Activated naive CD4-positive, alpha-beta T cell treated with anti-CD3 and anti-CD28 coated beads, Interleukin-2, amount 10 ng/mL, durations not matched to agents 7 days and 5 days (primary cell): ENCODE data around the gene UBAP1L.
"Not testable (repeated sequence)": the region's sequence is repeated elsewhere in the genome, so short reads cannot be mapped to it uniquely, and the experiment has no call there.

Experiments
- CTCF ChIA-PET: fragments of 350-600 bp; sonication (Branson Sonifier 250); formaldehyde crosslinking; loops from one replicate; lab custom pipeline; 2021; ENCODE audit warnings: antibody characterized with exemption; lab: Charles Lee
- DNase-seq: peaks from one replicate; pipeline ENCODE4 v3.0.0-alpha.2; 2020
- H3K27ac Mint-ChIP-seq: one replicate; pipeline ENCODE4 v1.8.0; 2021; ENCODE audit warnings: mild to moderate bottlenecking, moderate library complexity, mixed read lengths
- H3K27me3 Mint-ChIP-seq: one replicate; pipeline ENCODE4 v1.8.0; 2021; ENCODE audit warnings: mild to moderate bottlenecking, mixed read lengths
- H3K36me3 Mint-ChIP-seq: one replicate; pipeline ENCODE4 v1.8.0; 2021; ENCODE audit warnings: mixed read lengths
- H3K4me1 Mint-ChIP-seq: one replicate; pipeline ENCODE4 v1.8.0; 2021; ENCODE audit warnings: mixed read lengths
- H3K4me3 Mint-ChIP-seq: one replicate; pipeline ENCODE4 v1.8.0; 2021; ENCODE audit warnings: mild to moderate bottlenecking, moderate library complexity, mixed read lengths
- H3K9me3 Mint-ChIP-seq: one replicate; pipeline ENCODE4 v1.8.0; 2021; ENCODE audit warnings: mixed read lengths

UBAP1L gene

DNA sequence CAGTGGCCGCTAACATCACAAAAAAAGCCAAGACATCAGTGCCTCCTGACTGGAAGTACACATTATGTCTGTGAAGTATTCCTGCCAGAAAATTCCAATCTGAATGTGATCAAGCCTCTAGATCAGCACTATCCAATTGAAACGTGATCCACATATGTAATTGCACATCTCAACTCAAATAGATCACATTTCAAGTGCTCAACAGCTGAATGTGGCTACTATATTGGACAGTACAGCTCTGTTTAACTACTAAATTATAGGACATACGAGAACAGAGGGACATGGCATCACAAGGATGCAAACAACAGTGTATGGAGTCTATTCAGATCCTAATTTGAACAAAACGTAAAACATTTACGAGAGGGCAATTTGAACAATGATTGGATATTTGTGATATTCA, 542 bp upstream of the UBAP1L start:
- CTCF ChIA-PET: interaction anchor here (0.7 kb wide), 1 partner anchor 92 kb away, joined by 3 read pairs; no protein-coding TSS in a partner anchor
- no peak overlapping the region for H3K4me3 Mint-ChIP-seq
- no peaks in the 10 kb centered on the region for H3K9me3 Mint-ChIP-seq
- no peaks in the 10 kb centered on the region for H3K4me1 Mint-ChIP-seq
- no peaks in the 10 kb centered on the region for H3K27me3 Mint-ChIP-seq
- H3K27ac Mint-ChIP-seq: no peak overlapping the region
- DNase-seq: no peak
- peaks cover 44% of the 10 kb centered on the region for H3K36me3 Mint-ChIP-seq

DNA sequence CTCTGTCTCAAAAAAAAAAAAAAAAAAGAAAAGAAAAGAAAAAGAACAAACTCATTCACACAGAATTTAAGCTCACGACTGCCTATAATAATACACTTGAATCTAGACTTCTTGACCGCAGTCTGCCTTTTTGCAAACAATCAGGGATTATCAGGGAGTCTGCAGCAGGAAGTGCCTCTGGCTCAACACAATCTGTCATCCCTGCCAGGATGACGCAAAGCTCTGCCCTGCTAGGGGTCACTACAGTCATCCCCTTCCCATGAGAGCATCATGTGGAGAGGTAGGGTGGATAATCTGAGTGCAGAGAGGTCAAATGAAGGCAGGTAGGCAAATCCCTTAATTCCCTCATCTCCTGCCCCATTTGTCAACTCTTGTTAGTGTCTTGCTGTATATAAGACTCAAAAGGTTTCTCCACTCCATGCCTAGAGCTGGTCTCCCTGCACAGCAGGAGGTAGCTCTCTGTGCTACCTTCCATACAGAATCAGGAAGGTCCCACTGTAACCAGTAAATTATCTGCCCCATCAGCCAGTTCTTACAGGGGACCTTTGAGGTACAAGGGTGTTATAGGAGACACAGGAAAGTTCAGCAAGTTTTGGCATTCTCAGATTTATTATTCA, 4.2 kb downstream of the UBAP1L start:
- no peak for DNase-seq
- H3K36me3 Mint-ChIP-seq: peaks cover 23% of the 10 kb centered on the region
- CTCF ChIA-PET: interaction anchor here (1.0 kb wide), 1 partner anchor 9 kb away, joined by 3 read pairs; no protein-coding TSS in a partner anchor
- no peaks in the 10 kb centered on the region for H3K27me3 Mint-ChIP-seq
- H3K27ac Mint-ChIP-seq: no peak overlapping the region
- H3K4me3 Mint-ChIP-seq: no peak overlapping the region
- H3K9me3 Mint-ChIP-seq: no peaks in the 10 kb centered on the region
- H3K4me1 Mint-ChIP-seq: no peaks in the 10 kb centered on the region

DNA sequence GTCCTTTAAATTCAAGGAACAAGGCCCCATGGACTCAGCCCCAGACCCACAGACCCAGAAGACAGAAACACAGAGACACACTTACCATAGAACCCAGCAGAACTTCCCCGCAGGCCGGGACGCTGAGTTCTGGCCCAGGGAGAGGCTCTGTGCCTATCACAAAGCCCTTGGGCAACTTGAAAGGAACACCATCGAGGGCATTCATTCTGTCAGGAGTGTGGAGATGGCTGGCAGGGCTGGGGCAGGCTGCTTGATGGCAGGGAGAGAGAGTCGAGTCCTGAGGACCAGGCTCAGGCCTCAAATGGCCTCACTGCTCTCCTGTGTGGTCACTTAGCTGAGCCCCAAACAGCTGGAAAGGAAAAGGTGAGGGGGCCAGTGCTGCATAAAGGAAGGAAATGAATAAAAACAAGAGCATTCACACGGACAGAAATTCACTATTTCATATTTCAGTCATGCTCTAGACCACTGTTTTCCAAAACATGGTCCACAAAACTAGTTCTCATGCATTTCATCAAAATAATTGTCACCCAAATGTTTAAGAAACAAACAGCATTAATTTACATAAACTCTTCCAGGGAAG, 8.9 kb downstream of the UBAP1L start:
- CTCF ChIA-PET: no interaction called here
- no peak overlapping the region for H3K27ac Mint-ChIP-seq
- DNase-seq: no peak
- H3K36me3 Mint-ChIP-seq: peaks cover 14% of the 10 kb centered on the region
- H3K27me3 Mint-ChIP-seq: no peaks in the 10 kb centered on the region
- H3K9me3 Mint-ChIP-seq: no peaks in the 10 kb centered on the region
- no peaks in the 10 kb centered on the region for H3K4me1 Mint-ChIP-seq
- H3K4me3 Mint-ChIP-seq: no peak overlapping the region

GRCh38 chr15:65105038-65105437, 10.0 kb downstream of the UBAP1L start:
- H3K36me3 Mint-ChIP-seq: peaks cover 11% of the 10 kb centered on the region
- CTCF ChIA-PET: no interaction called here

GRCh38 chr15:65102912-65103311, 12.1 kb downstream of the UBAP1L start:
- no peak for DNase-seq
- H3K36me3 Mint-ChIP-seq: peaks cover 14% of the 10 kb centered on the region
- H3K27me3 Mint-ChIP-seq: no peaks in the 10 kb centered on the region
- no peak overlapping the region for H3K4me3 Mint-ChIP-seq
- H3K4me1 Mint-ChIP-seq: no peaks in the 10 kb centered on the region
- CTCF ChIA-PET: interaction anchor here (0.7 to 1.1 kb wide), 6 partner anchors 10 to 195 kb away, joined by 3 to 4 read pairs (median 3); no protein-coding TSS in a partner anchor
- H3K9me3 Mint-ChIP-seq: no peaks in the 10 kb centered on the region
- H3K27ac Mint-ChIP-seq: no peak overlapping the region

More at GRCh38 chr15:65105038-65105437, 10.0 kb downstream of the UBAP1L start:
- no peaks in the 10 kb centered on the region for H3K9me3 Mint-ChIP-seq
- DNase-seq: no peak
- H3K27me3 Mint-ChIP-seq: no peaks in the 10 kb centered on the region
- no peaks in the 10 kb centered on the region for H3K4me1 Mint-ChIP-seq
- H3K4me3 Mint-ChIP-seq: no peak overlapping the region
- no peak overlapping the region for H3K27ac Mint-ChIP-seq

DNA sequence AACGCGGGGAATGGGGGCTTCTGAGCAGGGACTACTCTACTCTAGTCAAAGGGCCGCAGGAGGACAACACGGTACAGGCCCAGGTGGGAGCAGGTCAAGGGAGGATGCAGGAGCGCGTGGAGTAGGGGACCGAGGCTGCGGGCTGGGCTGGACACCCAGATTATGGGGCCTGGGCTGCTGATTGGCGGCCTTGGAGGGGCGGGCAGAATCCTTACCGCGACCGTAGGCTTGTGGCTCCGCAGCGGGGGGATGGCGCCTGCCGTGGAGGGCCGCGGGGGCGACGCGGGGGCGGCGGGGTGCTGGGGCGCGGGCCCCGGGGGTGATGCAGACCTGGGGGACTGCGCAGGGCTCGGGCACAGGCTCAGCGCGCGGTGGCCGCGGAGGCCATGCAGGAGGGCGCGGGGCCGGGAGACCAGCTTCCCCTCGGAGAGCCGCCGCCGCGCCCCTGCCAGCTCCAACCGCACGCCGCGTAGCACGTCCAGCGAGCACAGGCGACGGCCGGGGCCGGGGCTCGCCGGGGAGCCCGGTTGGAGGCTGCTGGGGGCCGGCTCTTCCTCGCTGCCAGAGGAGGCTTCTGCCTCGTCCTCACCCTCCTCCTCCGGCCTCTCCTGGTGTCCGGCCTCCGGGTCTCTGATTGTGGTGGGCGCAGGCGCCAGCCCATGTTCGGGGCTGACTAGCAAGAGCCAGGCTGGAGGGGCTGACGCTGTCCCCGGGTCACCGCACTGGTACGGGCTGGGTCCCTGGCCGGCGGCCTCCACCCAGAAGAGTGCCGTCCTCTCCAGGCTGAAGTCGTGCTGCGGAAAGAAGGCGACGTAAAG, 12.9 kb downstream of the UBAP1L start:
- CTCF ChIA-PET: interaction anchor here (0.7 to 2.1 kb wide), 16 partner anchors 8 to 121 kb away, joined by 3 to 27 read pairs (median 3); no protein-coding TSS in a partner anchor
- DNase-seq: no peak
- H3K9me3 Mint-ChIP-seq: no peaks in the 10 kb centered on the region
- H3K27me3 Mint-ChIP-seq: no peaks in the 10 kb centered on the region
- no peak overlapping the region for H3K4me3 Mint-ChIP-seq
- no peaks in the 10 kb centered on the region for H3K4me1 Mint-ChIP-seq
- peaks cover 14% of the 10 kb centered on the region for H3K36me3 Mint-ChIP-seq
- H3K27ac Mint-ChIP-seq: no peak overlapping the region

DNA sequence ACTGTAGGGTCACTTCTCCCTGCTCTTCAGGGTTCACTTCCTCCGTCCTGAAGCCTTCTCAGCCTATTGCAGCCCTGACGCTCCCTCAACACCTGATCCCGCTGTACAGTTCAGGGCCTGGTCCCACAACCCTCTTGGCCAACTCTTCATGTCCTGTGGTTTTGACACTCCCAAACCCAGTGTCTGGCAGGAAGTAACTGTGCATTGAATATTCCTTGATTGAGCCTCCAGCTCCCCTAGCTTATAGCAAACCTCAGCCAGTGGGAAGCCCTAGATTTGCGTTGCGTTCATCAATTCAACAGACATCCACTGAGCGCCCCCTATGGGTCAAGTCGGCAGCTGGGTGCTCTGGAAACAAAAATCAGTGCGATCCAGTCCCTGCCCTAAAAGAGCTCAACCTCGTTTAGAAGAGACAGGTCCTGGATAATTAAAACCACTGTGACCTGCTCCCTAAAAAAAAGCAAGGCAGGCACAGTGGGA, 13.5 kb downstream of the UBAP1L start:
- peak; percentile 67 for DNase-seq
- Mint-ChIP-seq H3K27ac (no peak overlapping the region), H3K4me3 (no peak overlapping the region), H3K4me1 (no peaks in the 10 kb centered on the region), H3K36me3 (peaks cover 12% of the 10 kb centered on the region), H3K9me3 (no peaks in the 10 kb centered on the region), H3K27me3 (no peaks in the 10 kb centered on the region)
- CTCF ChIA-PET: interaction anchor here (0.7 to 2.1 kb wide), 15 partner anchors 9 to 120 kb away, joined by 3 to 27 read pairs (median 3); no protein-coding TSS in a partner anchor

DNA sequence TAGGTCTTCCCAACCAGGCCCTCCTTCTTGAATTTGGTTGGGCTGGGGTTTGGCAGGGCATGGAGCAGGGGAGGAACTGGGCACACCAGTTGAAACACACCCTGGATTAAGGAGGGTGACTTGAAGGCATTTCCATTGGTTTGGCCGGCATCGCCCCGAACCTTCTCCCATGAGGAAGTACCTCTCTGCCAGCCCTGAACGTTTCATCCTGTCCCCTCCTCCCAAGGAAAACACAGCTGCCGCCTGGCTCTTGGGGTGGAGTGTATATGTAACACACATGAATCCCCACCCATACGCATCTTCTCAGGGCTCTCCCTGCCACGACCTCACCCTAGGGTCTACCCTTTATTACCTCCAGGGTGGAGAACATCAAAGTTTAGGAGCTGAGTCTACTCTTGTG, 14.6 kb downstream of the UBAP1L start:
- H3K9me3 Mint-ChIP-seq: no peaks in the 10 kb centered on the region
- no peak overlapping the region for H3K27ac Mint-ChIP-seq
- H3K4me1 Mint-ChIP-seq: no peaks in the 10 kb centered on the region
- peaks cover 10% of the 10 kb centered on the region for H3K36me3 Mint-ChIP-seq
- CTCF ChIA-PET: interaction anchor here (1.0 to 2.1 kb wide), 2 partner anchors 11 to 46 kb away, joined by 3 to 27 read pairs; no protein-coding TSS in a partner anchor
- no peak for DNase-seq
- no peaks in the 10 kb centered on the region for H3K27me3 Mint-ChIP-seq
- H3K4me3 Mint-ChIP-seq: no peak overlapping the region

DNA sequence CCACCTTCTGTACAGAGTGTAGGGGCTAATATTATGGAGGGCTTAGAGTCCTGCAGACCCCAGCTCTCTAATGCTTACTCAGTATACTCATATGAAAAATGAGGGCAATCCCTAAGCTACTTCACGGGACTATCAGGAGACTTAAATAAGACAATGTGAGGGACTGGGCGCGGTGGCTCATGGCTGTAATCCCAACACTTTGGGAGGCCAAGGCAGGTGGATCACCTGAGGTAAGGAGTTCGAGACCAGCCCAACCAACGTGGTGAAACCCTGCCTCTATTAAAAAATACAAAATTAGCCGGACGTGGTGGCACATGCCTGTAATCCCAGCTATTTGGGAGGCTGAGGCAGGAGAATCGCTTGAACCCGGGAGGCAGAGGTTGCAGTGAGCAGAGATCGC, 15.2 kb downstream of the UBAP1L start:
- H3K36me3 Mint-ChIP-seq, CTCF ChIA-PET, H3K27me3 Mint-ChIP-seq, DNase-seq, H3K27ac Mint-ChIP-seq, H3K4me3 Mint-ChIP-seq, H3K9me3 Mint-ChIP-seq, H3K4me1 Mint-ChIP-seq: not testable (repeated sequence)

- Mint-ChIP-seq H3K9me3 (no peaks in the 10 kb centered on the region), H3K4me1 (no peaks in the 10 kb centered on the region), H3K36me3 (peaks cover 9% of the 10 kb centered on the region), H3K27ac (no peak overlapping the region), H3K4me3 (no peak overlapping the region), H3K27me3 (no peaks in the 10 kb centered on the region)
- CTCF ChIA-PET: no interaction called here
- no peak for DNase-seq
Observed at GRCh38 chr15:65099336-65099735, 15.7 kb downstream of the UBAP1L start.

DNA sequence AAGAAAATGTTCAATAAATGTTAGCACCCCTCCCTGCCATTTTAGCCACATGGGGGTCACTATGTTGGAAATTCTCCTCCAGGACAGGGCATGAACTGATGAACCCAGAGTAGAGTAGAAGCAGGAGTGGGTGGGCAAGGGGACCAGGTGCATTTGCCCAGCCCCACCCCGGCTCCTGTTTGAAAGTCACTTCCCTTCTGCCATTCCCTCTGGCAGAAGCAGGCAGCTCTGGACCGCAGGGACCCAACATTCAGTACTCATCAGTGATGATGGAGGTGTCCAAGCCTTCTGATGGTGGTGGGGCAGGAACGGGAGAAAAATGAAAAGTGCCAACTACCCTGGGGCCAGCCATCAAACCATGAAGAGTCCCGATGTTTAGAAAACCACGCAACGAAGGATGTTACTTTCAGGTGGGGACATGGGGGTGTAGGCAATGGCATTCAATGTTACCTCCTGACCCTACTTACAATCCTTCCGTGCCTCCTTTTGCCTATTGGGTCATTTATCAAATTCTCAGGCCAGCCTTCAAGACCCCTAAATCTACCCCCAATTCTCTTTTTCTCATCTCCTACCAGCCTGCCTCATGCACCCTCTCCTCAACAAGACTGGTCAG, 17.2 kb downstream of the UBAP1L start:
- DNase-seq: no peak
- Mint-ChIP-seq H3K4me1 (no peaks in the 10 kb centered on the region), H3K27me3 (no peaks in the 10 kb centered on the region), H3K36me3 (peaks cover 9% of the 10 kb centered on the region), H3K4me3 (no peak overlapping the region), H3K27ac (no peak overlapping the region), H3K9me3 (no peaks in the 10 kb centered on the region)
- CTCF ChIA-PET: no interaction called here

DNA sequence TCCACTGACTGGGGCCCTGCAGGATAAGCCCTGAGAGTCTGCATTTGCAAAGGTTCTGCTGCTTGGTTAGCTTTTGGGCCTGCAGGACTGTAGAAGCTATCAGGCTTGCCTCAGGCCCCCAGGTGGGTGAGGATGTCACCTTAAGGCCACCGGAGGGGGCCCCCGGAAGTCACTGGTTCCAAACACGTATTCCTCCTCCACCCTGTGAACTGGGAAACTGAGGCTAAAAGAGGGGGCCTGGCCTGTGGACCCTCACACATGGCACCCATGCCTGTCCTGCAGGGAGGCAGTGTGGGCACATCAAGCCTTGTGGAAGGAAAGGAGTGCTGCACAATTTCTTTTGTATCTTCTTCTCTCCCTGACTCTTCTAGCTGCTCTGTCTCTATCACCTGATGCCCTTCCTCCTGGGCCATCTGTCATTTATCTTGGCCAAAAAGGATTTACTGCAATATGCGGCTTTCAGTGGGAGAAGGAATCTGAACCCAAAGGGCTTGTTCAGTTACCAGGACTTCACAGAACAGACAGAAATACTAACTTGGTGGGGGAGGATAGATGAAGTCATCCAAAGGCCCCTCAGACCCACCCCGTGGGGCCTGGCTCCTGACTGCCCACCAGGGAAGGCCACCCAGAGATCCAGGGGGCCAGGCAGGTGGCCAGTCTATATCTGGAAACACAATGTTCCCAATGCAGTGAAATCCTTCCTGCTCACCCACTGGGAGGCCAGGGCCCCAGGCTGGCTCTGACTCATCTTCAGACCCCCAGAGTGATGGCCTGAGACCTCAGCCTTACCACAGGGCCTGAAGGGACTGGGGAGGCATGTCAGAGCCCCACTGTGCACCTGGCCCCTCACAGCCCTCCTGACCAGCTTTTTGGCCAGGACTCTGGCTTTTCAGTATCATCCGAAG, 18.3 kb downstream of the UBAP1L start:
- H3K27me3 Mint-ChIP-seq: no peaks in the 10 kb centered on the region
- H3K4me1 Mint-ChIP-seq: no peaks in the 10 kb centered on the region
- no peak overlapping the region for H3K27ac Mint-ChIP-seq
- no peak for DNase-seq
- H3K9me3 Mint-ChIP-seq: no peaks in the 10 kb centered on the region
- H3K36me3 Mint-ChIP-seq: peaks cover 8% of the 10 kb centered on the region
- no peak overlapping the region for H3K4me3 Mint-ChIP-seq
- CTCF ChIA-PET: interaction anchor here (0.7 kb wide), 1 partner anchor 112 kb away, joined by 3 read pairs; no protein-coding TSS in a partner anchor

- H3K4me3 Mint-ChIP-seq: no peak overlapping the region
- H3K9me3 Mint-ChIP-seq: no peaks in the 10 kb centered on the region
- H3K27ac Mint-ChIP-seq: no peak overlapping the region
- H3K27me3 Mint-ChIP-seq: no peaks in the 10 kb centered on the region
- CTCF ChIA-PET: interaction anchor here (1.1 kb wide), 1 partner anchor 9 kb away, joined by 4 read pairs; no protein-coding TSS in a partner anchor
- H3K4me1 Mint-ChIP-seq: no peaks in the 10 kb centered on the region
- no peak for DNase-seq
- peaks cover 3% of the 10 kb centered on the region for H3K36me3 Mint-ChIP-seq
Observed at GRCh38 chr15:65095747-65096104, 19.3 kb downstream of the UBAP1L start.
